Measurements from ENCODE around the gene DEDD.

DEDD gene

DNA sequence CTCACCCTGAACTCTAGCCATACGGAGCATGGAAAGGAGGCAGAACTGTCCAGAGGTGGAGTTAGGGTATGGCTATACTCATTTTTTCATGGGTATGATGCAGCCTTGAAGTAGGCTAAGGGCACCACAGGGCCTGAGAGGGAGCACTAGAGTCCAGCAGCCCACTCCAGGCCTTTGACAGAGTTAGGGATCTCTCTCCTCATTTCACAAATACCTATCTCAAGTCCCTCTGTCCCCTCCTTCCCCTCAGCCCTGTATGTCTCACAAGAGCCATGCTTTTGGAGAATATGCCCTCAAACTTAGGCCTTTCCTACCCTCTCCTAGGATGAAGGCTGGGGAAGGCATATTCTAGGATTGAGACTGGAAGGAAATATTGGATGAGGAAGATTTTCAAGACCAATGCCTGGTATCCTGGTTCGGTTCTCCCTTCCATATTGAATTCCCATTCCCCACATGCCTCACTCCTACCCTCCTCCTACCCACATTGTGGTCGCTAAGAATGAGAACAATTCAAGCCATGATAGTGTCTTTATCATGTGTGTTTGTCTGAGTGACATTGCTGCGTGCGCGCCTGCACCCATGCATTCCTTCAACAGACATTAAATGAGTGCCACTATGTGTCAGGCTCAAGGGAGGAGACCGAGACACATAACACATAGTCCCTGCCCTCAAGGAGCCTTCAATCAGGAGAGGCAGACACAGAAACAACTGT, 40.5 kb downstream of the DEDD start:
- no peak for DNase-seq (ENCODE audit: low spot score)

DNA sequence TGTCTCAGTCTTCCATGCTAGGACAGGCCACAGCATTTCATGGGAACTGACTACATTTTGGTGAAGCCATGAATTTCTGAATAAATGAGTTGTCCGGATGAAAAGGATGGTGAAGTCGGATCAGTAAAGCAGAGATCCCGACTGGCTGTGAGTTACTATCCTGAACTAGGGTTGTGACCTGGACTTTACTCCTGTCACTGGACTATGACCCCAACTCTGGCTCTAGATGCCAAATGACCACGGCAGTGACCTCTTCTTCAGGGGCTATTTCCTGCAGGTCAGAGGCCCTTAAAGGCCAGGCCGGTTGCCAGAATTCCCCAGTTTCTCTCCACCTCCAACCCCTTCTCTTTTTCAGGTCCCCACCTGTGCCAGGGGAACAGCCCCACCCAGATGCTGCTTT, 41.4 kb downstream of the DEDD start:
- DNase-seq (ENCODE audit: low spot score), result no peak

DNA sequence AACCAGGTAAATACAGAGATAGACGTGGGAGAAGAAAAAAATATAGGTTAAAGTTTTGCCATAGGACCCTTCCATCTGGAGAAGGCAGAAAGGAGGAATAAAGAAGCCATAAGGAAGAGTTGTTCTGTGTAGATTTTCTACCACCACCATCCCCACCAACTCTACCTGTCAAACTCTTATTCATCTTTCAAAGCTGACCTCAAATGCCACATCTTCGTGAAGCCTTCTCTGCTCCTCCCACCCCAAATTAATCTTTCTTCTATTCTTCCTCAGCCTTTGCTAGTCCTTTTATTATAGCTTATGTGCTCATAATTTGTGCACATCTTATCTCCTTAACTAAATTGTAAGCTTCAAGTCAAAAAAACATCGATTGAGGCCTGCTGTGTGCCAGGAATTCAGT, 41.9 kb downstream of the DEDD start:
- no peak for DNase-seq (ENCODE audit: low spot score)

DNA sequence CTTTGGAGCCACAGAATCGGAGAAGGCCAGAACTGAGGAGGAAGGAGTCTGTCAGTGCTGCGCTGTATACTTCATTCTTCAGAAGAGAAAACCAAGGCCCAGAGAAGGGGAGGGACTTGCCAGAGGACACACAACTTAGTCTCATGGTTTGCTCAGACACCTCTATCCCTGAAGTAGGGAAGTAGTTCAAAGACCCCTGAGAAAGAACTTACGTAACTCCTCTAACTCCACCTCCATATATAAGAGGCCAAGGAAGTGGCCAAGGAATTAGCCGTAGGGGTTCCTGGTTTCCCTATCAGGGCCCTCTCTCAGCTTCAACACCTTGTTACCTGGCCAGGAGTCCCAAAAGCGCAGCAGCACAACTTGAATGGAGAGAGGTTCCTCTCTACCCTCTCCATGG, 42.5 kb downstream of the DEDD start:
- no peak for DNase-seq (ENCODE audit: low spot score)

DNA sequence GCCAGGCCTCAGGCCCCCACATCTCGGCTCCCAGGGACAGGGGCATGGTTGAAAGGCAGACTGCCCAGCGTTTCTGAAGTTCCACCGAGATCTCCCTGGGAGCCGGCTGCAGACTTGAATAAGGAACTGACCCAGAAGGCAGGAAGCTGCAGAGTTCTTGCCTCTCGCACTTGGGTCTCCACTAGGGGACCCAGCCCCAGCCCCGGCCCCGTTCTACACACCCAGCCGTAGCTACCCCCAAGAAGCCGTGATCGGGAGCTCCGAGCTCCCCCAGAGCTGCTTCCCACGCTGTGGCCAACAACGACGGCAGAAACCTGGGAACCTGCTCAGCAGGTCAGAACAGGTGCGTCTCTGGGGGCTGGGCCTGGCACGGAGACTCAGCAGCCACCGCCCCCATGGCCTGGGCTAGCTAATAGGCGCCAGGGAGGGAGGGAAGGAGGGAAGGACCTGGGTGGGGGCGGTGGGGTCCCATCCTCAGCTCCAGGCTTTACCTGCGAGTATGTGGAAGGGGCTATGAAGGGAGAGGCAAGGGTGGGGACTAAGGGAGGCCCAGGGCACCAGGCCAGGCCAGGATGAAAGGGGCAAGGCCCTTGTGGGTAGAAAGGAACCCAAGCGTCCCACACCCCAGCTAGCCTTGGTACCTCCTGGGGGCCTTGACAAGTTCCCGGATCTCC, 43.1 kb downstream of the DEDD start, which contains the start of gene NECTIN4:
Gene NECTIN4 (minus strand): TSS at position 308 of the 674 bp plus-strand sequence. CDS start 262 bp downstream, at position 46.
- no peak for DNase-seq (ENCODE audit: low spot score)

DNA sequence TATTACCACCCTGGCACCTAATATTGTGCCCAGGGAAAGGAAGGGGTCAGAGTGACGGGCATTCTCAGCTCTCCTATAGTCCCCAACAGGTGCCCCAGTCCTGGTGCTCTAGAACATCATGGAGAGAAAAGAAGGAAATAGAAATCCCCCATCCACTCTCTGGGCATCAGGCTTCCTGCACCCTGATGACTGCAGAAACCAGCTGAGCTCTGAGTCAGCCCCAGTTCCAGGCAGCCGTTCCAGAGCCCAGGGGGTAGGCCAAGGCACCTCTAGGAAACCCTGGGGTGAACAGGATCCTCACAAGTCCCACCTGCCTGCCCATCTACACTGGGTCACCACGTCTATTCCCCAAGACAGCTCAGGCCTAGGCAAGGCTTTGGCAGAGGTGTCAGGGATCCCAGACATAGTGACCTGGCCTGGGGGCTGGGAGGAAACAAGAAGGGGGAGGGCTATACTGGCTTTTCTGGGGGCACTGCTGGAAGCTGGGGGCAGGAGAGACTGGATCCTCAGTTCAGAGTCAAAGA, 43.8 kb downstream of the DEDD start:
- no peak for DNase-seq (ENCODE audit: low spot score)

DNA sequence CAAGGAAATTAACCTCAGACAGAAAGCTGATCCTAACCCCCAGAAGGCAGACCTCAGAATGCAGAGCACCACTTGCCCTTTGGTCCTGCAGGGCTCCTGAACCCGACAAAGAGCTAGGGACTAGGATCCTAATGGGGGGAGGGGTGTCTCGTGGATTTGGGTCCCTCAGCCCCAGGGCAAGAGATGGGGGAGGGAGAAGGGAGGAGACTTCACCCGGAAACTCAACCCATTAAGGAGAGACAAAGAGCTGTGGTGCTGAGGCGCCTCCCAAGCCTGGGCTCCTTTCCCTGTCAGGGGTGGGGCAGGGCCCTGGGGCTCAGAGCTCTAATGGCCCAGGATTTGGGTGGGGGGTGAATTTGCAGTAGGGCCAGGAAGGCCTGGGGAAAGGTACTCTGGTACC, 46.0 kb downstream of the DEDD start:
- no peak for DNase-seq (ENCODE audit: low spot score)

DNA sequence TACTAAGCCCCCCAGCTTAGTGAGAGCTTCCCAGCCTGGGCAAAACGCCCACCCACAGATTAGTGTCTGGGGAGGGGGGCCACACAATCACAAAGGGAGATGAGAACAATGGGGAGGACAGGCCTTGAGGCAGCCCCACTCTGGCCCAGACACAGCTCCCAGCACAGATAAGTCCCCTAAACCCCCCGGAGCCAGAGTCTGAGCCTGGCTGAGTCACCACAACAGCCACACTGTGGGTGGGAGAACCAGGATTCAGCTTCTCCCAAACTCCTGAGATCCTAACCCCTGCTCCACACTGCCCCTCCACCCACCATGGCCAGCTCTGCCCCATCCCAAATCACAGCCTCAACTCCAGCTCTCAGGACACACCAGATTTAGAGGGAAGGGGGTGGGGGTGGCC, 47.3 kb downstream of the DEDD start:
- no peak for DNase-seq (ENCODE audit: low spot score)

DNA sequence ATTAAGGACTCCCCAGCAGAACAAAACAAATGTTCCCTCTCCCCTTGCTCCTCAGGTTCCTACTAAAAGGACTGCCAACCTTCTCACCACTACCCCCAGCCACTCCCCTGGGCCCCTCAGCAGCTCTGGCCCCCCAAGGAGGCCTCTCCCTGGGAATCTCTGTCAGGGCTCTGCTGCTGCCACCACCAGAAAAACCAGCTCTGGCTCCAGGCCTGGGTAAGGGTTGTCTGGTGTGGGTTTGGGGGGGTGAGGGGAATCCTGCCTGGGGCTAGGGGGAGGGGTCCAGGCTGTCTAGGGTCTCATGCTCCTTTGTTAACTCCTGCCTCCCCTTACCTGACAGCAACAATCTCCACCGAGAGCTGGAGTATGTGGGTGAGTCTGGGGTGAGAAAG, 47.9 kb downstream of the DEDD start:
- DNase-seq (ENCODE audit: low spot score), result no peak

DNA sequence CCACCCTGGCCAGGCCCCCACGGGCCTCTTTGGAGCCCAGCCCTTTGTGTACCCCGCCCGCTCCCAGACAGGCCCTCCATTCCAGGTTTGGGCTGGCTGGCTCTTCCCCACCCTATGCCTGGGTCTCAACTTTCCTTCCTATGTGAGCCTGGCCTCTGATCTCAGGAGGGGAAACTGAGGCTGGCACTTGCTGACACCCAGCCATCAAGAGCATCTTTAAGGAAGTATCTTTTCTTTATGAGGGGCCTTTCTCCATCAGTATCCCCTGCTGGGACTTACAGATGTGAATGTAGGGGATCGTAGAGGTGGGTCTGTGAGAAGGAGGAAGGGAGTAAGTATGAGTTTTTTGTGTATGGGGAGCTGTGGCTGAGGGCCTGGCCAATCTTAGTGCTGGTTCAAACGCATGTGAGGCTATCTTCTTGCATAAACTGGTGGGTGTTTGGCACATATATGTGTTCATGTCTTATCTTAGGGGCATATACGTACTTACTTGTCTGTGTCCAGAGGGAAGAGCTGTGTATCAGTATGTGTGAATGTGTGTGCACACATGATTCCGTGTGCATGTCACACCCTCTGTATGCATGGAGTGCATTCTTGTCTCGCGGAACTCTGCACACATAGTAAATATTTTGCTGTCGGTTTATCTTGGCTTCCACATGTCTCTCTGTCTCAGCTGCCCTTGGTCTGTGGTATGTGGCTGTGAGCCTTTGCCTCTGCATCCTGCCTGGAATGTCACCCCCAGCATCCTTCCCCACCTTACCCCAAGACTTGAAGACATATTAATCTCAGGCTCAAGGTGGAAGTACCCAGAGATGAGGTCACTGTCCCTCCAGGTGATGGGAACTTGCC, 48.5 kb downstream of the DEDD start:
- DNase-seq (ENCODE audit: low spot score), result no peak

DNA sequence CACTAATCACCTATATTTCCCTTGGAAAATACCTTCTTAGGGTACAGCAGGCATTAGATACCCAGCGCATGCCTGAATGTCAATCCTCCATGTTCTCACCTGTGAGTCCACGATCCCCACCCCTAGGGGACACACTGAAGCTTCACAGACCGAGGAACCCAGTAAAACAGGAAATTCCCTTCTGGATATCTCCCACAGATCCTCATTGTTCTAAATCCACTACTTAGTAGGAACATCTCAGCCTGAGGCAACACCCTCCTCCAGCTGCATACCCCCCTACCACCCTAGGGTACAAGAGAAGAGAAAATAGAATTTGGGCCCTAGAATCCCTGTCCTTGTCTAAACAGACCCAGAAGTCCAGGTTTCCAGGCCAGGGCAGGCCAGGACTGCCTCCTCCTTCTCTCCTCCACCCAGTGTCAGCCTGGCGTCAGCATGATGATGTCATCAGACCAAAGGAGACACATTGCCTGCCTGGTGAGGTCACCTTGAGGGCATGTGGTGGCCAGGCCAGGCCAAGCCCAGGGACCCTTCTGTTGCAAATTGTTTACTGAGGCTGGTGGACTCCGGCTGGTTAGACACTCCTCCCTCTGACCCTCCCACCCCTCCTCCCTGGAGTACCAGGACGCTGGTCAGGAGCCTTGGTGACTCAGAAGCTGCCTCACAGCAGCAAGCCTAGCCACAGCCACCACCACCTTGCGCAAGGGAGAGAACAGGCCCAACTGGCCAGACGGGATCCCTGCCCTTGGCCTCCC, 49.3 kb downstream of the DEDD start:
- no peak for DNase-seq (ENCODE audit: low spot score)

DNA sequence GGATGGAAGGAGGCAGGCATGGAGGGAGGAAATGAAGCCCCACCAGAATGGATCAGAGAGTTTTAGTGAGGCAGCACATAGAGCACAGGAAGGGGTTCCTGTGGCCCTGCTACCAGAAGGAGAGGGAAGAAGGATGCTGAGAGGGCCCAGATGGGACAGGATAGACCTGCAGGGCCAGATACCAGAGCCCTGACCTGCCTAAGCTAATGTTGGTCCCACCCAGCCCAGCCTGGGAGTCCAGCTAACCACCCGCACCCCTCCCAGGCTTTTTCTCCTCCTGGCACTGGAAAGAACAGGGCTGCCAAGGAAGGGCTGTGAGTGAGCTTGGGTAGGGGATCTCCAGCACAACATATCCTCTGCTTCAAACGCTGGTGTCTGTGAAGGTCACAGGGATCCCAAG, 50.0 kb downstream of the DEDD start:
- no peak for DNase-seq (ENCODE audit: low spot score)

DNA sequence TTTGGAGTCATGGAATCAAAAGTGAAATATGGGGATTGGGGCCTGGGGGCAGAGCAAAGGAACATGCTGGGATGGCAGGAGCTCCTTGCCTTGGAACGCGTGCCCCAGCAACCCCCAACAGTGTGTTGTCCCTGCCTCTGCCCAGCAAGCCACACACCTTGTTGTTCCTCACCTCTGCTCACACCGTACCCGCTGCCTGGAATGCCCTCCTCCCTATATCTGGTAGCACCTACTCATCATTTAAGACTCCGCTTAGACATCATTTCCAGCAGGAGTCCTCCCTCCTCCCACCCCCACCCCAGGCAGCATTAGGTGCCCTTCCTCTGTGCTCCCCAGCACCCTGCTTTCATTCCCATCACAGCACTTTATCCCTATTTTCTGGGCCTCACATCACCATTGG, 50.9 kb downstream of the DEDD start:
- no peak for DNase-seq (ENCODE audit: low spot score)

DNA sequence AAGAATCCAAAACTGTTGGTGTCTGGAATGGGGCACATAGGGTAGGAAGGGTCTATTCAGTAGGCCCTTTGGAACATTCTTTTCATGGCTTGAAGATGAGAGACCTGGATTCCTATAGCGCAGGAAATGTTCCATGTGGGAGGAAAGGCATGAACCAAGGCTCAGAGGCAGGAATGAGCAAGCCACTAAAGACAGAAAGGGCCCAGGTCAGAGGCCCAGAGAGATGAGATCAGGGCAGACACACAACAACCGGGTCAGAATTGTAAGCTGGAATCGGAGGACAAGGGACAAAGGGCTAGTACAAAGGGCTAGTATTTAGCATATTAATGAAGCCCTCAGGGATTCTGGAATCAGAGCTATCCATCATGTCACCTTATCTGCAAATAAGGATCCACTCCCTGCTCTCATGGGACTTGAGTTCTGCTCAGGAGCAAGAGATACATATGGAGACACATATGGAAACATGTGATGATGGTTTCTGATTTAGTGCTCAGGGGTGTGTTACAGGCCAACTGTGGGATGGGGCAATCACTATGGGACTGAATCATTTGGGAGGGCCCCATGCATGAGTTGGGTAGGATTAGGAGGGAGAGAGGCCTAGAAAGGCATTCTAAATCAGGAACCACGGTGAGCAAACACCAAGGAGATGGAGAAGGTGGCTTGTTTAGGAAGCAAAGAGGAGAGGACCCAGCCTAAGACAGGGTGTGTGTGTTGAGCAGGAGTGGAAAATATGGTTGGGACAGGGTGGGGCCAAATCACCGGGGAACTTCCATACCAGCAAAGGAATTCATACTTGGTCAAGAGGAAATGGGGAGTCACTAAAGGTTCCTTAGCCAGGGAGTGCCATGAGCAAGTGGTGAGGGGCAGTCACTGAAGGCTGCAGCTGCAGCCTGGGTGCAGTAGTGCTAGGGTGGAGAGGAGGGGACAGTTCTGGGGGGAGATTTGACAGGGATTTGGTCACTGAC, 51.7 kb downstream of the DEDD start:
- DNase-seq (ENCODE audit: low spot score), result no peak

DNA sequence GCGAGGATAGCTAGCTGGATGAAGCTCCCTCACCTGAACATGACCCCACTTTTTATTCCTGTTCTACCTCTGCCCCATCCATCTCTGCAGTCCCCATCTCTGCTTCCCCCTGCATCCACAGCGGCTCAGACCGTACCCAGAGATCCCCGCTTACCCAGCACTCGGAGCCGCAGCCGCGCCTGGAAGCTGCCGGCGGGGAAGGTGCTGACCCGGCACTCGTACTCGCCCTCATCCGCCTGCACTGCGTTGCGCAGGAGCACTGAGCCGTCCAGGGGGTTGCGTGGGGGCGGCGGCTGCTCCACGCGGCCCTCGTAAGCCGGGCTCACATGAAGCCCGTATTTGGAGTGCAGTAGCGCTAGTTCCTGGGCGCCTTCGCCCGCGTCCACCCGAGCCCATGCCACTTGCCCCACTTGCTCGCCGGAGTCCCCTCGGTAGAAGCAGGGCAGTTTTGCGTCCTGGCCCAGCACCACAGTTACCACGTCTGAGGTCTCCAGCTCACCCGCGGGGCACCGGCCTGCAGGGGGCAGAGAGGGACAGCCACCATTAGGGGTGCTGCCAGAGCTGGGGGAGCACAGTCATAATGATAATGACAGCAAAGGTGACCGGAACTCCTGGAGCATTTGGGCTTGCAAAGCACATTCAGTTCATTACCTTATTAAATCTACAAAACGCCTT, 52.9 kb downstream of the DEDD start:
- DNase-seq (ENCODE audit: low spot score), result no peak

DNA sequence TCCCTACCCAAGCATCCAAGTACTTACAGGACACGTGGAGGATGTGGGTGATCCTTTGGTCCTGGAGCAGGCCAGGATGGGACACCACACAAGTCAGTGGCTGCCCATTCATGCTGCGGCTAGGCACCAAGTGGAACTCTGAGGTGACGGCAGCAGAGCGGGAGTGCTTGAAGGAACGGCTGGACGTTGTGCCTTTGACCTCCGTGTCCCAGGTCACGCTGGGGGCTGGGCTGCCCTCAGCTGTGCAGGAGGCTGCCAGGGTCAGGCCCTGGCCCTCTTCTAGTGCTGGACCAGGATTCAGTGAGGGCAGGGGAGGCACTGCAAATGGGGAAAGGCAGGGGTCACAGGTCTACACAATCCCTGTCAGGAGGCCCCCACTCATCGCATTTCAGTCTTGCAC, 55.0 kb downstream of the DEDD start:
- no peak for DNase-seq (ENCODE audit: low spot score)

DNA sequence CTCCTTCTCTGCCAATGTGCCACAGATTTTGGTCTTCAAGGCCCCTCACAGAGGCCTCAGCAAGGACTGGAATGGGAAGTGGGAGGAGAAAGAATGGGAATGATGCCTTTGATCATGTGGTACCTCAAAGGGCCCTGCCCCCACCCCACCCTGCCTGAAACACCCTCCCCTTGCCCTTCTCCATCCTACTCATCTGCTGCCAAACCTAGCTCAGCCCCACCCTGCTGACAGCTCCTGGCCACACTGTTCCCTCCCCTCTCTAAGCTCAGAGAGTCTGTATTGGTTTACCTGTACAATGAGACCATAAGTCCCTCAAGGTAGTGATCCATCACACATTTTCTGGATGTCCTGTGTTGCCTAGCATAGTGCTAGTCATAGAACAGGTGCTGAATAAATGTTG, 56.1 kb downstream of the DEDD start:
- no peak for DNase-seq (ENCODE audit: low spot score)

DNA sequence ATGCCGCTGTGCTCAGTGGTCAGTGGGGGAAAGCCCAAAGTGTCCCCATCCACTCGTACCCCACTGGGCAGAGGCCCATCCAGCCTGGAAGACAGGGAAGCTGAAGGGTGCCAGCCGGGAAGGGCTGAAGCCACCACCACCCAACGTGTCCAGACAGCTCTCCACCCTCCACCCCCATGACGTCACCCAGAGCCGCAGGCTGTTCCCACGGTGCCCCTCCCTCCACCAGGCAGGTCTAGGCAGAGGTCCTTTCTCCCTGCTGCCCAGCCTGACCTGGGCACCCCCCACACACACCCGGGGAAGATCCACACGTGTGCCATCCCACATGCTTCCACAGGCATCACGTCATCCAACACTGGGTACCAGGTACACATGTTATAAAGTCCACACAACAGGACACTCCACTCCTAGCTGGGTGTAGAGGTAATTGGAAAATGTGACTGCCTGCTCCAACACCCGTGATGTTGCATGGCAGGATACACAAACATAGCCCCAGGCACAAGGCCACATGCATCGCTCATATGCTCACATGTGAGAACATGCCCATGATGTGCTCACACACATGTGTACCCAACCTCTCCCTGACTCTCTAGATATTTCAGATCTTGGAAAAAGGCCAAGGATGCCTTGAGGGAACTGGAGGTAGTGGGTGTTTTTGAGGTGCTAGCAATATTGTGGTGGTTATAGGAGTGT, 57.6 kb downstream of the DEDD start:
- DNase-seq (ENCODE audit: low spot score), result no peak

DNA sequence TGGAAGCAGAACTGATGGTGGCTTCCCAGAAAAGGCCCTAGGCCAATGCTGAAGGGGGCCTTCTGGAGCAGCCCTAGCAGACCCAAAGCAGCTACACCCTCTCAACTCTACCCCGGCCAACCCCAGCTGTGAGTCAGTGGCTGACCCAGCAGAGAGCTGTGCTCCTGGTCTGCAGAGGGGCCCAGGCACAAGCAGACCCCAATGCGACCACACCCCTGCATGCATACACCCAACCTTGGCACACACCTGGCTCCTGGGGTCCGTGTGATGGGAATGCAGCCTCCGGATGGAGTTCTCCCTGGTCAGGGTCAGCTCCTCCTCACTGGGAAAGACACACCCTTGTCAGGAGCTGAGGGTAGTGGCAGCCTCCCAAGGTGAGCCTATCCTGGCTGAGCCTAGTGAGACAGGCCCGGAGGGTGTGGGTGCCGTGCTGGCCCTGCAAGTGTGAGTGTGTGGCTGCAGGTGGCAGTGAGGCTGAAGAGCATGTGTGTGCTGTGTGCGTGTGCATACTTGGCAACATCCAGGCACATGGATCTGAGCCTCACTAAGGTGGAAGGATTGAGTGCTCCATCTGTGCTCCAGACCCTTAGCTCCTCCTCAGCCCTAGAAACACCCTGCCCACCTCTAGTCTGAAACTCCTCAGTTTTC, 58.9 kb downstream of the DEDD start:
- DNase-seq (ENCODE audit: low spot score), result no peak
